Measurements from ENCODE around the gene CD44.

The CD44 gene

GRCh38 chr11:35131094-35131493 lies 7.9 kb upstream of the CD44 start:
- no peak overlapping the region for H3K4me3 ChIP-seq (ENCODE audit: insufficient read depth, low read length, poor library complexity, severe bottlenecking)

GRCh38 chr11:35131886-35132285 lies 7.1 kb upstream of the CD44 start:
- H3K79me2 ChIP-seq (ENCODE audit: insufficient read depth, low read length) = no peaks in the 10 kb centered on the region
- no peaks in the 10 kb centered on the region for H3K36me3 ChIP-seq (ENCODE audit: low read length)
- TF ChIP-seq CTCF (IDR thresholded peaks at IDR 0.05; ENCODE audit: insufficient read depth, low read length, poor library complexity, severe bottlenecking) (no peak), EZH2phosphoT487 (conservative IDR thresholded peaks at IDR 0.05; ENCODE audit: low read length) (no peak)
- H3K9me3 ChIP-seq (ENCODE audit: insufficient read depth, low read length) = no peaks in the 10 kb centered on the region
- H3K4me2 ChIP-seq (ENCODE audit: low read depth, low read length, poor library complexity, severe bottlenecking) = no peak overlapping the region
- H4K20me1 ChIP-seq (ENCODE audit: low read depth, low read length) = no peaks in the 10 kb centered on the region
- H3K27me3 ChIP-seq (ENCODE audit: low read length) = no peaks in the 10 kb centered on the region
- no peak overlapping the region for H3K4me3 ChIP-seq (ENCODE audit: insufficient read depth, low read length, poor library complexity, severe bottlenecking)
- no peaks in the 10 kb centered on the region for H3K9me2 ChIP-seq (replicated peaks; ENCODE audit: insufficient read depth, low read length)
- H3K27ac ChIP-seq (ENCODE audit: low read depth, low read length) = no peak overlapping the region
- no peak overlapping the region for H2AFZ ChIP-seq (ENCODE audit: low read depth, low read length, severe bottlenecking)
- H3K9ac ChIP-seq (ENCODE audit: low read length) = no peak overlapping the region
- no peaks in the 10 kb centered on the region for H3F3A ChIP-seq (ENCODE audit: insufficient read depth)

More at GRCh38 chr11:35131094-35131493, 7.9 kb upstream of the CD44 start:
- Histone ChIP-seq H3K27me3 (ENCODE audit: low read length) (no peaks in the 10 kb centered on the region), H3K4me2 (ENCODE audit: low read depth, low read length, poor library complexity, severe bottlenecking) (no peak overlapping the region), H3F3A (ENCODE audit: insufficient read depth) (no peaks in the 10 kb centered on the region), H3K9ac (ENCODE audit: low read length) (no peak overlapping the region), H3K36me3 (ENCODE audit: low read length) (no peaks in the 10 kb centered on the region), H3K27ac (ENCODE audit: low read depth, low read length) (no peak overlapping the region), H2AFZ (ENCODE audit: low read depth, low read length, severe bottlenecking) (no peak overlapping the region), H3K9me3 (ENCODE audit: insufficient read depth, low read length) (no peaks in the 10 kb centered on the region), H4K20me1 (ENCODE audit: low read depth, low read length) (no peaks in the 10 kb centered on the region), H3K9me2 (replicated peaks; ENCODE audit: insufficient read depth, low read length) (no peaks in the 10 kb centered on the region), H3K79me2 (ENCODE audit: insufficient read depth, low read length) (no peaks in the 10 kb centered on the region)
- no peak for TF ChIP-seq CTCF (IDR thresholded peaks at IDR 0.05; ENCODE audit: insufficient read depth, low read length, poor library complexity, severe bottlenecking)
- no peak for TF ChIP-seq EZH2phosphoT487 (conservative IDR thresholded peaks at IDR 0.05; ENCODE audit: low read length)

- Histone ChIP-seq H3K9me3 (ENCODE audit: insufficient read depth, low read length) (no peaks in the 10 kb centered on the region), H3K79me2 (ENCODE audit: insufficient read depth, low read length) (no peaks in the 10 kb centered on the region), H3K4me3 (ENCODE audit: insufficient read depth, low read length, poor library complexity, severe bottlenecking) (no peak overlapping the region), H3K9ac (ENCODE audit: low read length) (no peak overlapping the region), H3K27me3 (ENCODE audit: low read length) (no peaks in the 10 kb centered on the region), H3F3A (ENCODE audit: insufficient read depth) (no peaks in the 10 kb centered on the region), H3K36me3 (ENCODE audit: low read length) (no peaks in the 10 kb centered on the region), H2AFZ (ENCODE audit: low read depth, low read length, severe bottlenecking) (no peak overlapping the region), H3K4me2 (ENCODE audit: low read depth, low read length, poor library complexity, severe bottlenecking) (no peak overlapping the region), H3K27ac (ENCODE audit: low read depth, low read length) (no peak overlapping the region), H3K9me2 (replicated peaks; ENCODE audit: insufficient read depth, low read length) (no peaks in the 10 kb centered on the region), H4K20me1 (ENCODE audit: low read depth, low read length) (no peaks in the 10 kb centered on the region)
- no peak for TF ChIP-seq CTCF (IDR thresholded peaks at IDR 0.05; ENCODE audit: insufficient read depth, low read length, poor library complexity, severe bottlenecking)
- TF ChIP-seq EZH2phosphoT487 (conservative IDR thresholded peaks at IDR 0.05; ENCODE audit: low read length) = no peak
Measured at GRCh38 chr11:35133656-35134055, 5.3 kb upstream of the CD44 start.

All from SU-DHL-6 (cell line).